Keratinocyte (primary cell): ENCODE results near the gene PCDHB4.
"Not testable (repeated sequence)": the region's sequence is repeated elsewhere in the genome, so short reads cannot be mapped to it uniquely, and the experiment has no call there.

Experiments
- EZH2 ChIP-seq: IDR thresholded peaks from one replicate; pipeline ENCODE4 v1.6.1; 2012; ENCODE audit warnings: inconsistent platforms, mild to moderate bottlenecking, low read length, moderate library complexity
- TF ChIP-seq, protein P1 (sequence below), 3 experiments: IDR thresholded peaks in 1 of 3; conservative IDR thresholded peaks in 1 of 3; optimal IDR thresholded peaks in 1 of 3; 2 replicates in 2 of 3; 3 replicates in 1 of 3; pipeline versions ENCODE3 to v1.5.1; 2011; ENCODE audit warnings: low read length in 3 of 3, mild to moderate bottlenecking in 3 of 3, moderate library complexity in 2 of 3, control low read depth in 1 of 3, inconsistent platforms in 1 of 3; ENCODE audit not compliant: insufficient read depth in 2 of 3; ENCODE audit errors: extremely low read depth in 1 of 3

DNA sequence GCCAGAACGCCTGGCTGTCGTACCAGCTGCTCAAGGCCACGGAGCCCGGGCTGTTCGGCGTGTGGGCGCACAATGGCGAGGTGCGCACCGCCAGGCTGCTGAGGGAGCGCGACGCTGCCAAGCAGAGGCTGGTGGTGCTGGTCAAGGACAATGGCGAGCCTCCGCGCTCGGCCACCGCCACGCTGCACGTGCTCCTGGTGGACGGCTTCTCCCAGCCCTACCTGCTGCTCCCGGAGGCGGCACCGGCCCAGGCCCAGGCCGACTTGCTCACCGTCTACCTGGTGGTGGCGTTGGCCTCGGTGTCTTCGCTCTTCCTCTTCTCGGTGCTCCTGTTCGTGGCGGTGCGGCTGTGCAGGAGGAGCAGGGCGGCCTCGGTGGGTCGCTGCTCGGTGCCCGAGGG is 25.0 kb upstream of the PCDHB4 start:
- TF ChIP-seq, protein P1, sequence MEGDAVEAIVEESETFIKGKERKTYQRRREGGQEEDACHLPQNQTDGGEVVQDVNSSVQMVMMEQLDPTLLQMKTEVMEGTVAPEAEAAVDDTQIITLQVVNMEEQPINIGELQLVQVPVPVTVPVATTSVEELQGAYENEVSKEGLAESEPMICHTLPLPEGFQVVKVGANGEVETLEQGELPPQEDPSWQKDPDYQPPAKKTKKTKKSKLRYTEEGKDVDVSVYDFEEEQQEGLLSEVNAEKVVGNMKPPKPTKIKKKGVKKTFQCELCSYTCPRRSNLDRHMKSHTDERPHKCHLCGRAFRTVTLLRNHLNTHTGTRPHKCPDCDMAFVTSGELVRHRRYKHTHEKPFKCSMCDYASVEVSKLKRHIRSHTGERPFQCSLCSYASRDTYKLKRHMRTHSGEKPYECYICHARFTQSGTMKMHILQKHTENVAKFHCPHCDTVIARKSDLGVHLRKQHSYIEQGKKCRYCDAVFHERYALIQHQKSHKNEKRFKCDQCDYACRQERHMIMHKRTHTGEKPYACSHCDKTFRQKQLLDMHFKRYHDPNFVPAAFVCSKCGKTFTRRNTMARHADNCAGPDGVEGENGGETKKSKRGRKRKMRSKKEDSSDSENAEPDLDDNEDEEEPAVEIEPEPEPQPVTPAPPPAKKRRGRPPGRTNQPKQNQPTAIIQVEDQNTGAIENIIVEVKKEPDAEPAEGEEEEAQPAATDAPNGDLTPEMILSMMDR (optimal IDR thresholded peaks at IDR 0.05 in 1 of 3, IDR thresholded peaks at IDR 0.05 in 1 of 3, conservative IDR thresholded peaks at IDR 0.05 in 1 of 3; ENCODE audit: extremely low read depth in 1 of 3, insufficient read depth in 2 of 3, low read length in 3 of 3), result not testable (repeated sequence)
- not testable (repeated sequence) for TF ChIP-seq EZH2
